PFSK-1 (cell line): ENCODE results near the gene MYNN. TPM values are rescaled to one million over a fixed set of nuclear protein-coding genes. Genes with fewer than 3 reads are reported as not detected.

ENCODE experiments used
- FOXP2 ChIP-seq: optimal IDR thresholded peaks from 2 replicates; pipeline ENCODE3; 2011; ENCODE audit warnings: borderline replicate concordance, control low read depth, inconsistent platforms; ENCODE audit not compliant: insufficient read depth; ENCODE audit errors: extremely low read length, extremely low read depth
- POLR2AphosphoS5 ChIP-seq: IDR thresholded peaks from 2 replicates; pipeline ENCODE4 v1.6.1; 2012; ENCODE audit warnings: low read depth, mild to moderate bottlenecking, control low read depth, low read length, moderate library complexity
- SIN3A ChIP-seq: IDR thresholded peaks from 2 replicates; pipeline ENCODE4 v1.6.1; 2012; ENCODE audit warnings: mild to moderate bottlenecking, low read length, moderate library complexity, borderline replicate concordance; ENCODE audit not compliant: insufficient read depth
- TAF1 ChIP-seq: IDR thresholded peaks from 2 replicates; pipeline ENCODE4 v1.6.1; 2012; ENCODE audit warnings: low read length, control low read depth, borderline replicate concordance; ENCODE audit not compliant: insufficient read depth
- polyA plus RNA-seq: library from polyadenylated mRNA; unstranded; fragments of >200 nt; gene quantifications from one replicate; pipeline ENCODE4 v1.2.1, GENCODE V29; 2012; ENCODE audit warnings: low read depth, missing spikeins; ENCODE audit not compliant: insufficient read length
- TF ChIP-seq, protein P1 (sequence below), 2 experiments: IDR thresholded peaks; 2 replicates each; pipeline versions ENCODE4 v1.6.1 to v1.8.0; 2011 to 2012; ENCODE audit warnings: low read depth in 2 of 2, low read length in 2 of 2, control low read depth in 1 of 2, inconsistent platforms in 1 of 2, mild to moderate bottlenecking in 1 of 2, moderate library complexity in 1 of 2; ENCODE audit not compliant: insufficient read depth in 1 of 2

MYNN gene
- polyA plus RNA-seq, result 5.5 TPM

- TF ChIP-seq TAF1 (peak; percentile 84; the same call in 1 of the 2 replicates), POLR2AphosphoS5 (peak; percentile 76), FOXP2 (no peak), SIN3A (no peak)
- TF ChIP-seq, protein P1, sequence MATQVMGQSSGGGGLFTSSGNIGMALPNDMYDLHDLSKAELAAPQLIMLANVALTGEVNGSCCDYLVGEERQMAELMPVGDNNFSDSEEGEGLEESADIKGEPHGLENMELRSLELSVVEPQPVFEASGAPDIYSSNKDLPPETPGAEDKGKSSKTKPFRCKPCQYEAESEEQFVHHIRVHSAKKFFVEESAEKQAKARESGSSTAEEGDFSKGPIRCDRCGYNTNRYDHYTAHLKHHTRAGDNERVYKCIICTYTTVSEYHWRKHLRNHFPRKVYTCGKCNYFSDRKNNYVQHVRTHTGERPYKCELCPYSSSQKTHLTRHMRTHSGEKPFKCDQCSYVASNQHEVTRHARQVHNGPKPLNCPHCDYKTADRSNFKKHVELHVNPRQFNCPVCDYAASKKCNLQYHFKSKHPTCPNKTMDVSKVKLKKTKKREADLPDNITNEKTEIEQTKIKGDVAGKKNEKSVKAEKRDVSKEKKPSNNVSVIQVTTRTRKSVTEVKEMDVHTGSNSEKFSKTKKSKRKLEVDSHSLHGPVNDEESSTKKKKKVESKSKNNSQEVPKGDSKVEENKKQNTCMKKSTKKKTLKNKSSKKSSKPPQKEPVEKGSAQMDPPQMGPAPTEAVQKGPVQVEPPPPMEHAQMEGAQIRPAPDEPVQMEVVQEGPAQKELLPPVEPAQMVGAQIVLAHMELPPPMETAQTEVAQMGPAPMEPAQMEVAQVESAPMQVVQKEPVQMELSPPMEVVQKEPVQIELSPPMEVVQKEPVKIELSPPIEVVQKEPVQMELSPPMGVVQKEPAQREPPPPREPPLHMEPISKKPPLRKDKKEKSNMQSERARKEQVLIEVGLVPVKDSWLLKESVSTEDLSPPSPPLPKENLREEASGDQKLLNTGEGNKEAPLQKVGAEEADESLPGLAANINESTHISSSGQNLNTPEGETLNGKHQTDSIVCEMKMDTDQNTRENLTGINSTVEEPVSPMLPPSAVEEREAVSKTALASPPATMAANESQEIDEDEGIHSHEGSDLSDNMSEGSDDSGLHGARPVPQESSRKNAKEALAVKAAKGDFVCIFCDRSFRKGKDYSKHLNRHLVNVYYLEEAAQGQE (IDR thresholded peaks at IDR 0.05; ENCODE audit: insufficient read depth in 1 of 2, low read depth in 2 of 2, low read length in 2 of 2), result no peak
Observed at GRCh38 chr3:169772897-169773816, at the start of gene MYNN. TSS of gene MYNN (plus strand) at chr3:169773396. CDS start at chr3:169774296, 900 bp downstream.

DNA sequence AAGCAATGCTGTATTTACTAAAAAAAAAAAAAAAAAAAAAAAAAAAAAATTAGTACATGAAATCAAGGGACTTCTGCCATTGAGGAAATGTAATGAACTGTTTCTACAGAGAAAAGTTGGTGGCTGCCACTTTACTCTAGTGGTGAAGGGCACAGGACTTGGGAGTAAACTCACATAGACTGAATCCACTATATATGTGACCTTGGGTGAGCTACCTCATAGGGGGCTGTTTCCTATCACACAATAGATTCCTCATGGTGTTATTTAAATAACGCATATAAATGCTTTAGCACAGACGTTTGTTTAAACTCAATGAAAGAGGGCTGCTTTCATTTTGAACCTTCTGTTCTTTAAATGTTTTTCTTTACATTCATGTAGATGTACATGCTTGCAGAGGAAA, 34.1 kb upstream of the MYNN start:
- TF ChIP-seq FOXP2 (no peak), TAF1 (no peak), SIN3A (no peak), POLR2AphosphoS5 (no peak)
- TF ChIP-seq, protein P1 (IDR thresholded peaks at IDR 0.05; ENCODE audit: insufficient read depth in 1 of 2, low read depth in 2 of 2, low read length in 2 of 2), result no peak

GRCh38 chr3:169744366-169745054, 28.7 kb upstream of the MYNN start:
- TF ChIP-seq SIN3A (no peak), FOXP2 (no peak)
- TF ChIP-seq, protein P1 (IDR thresholded peaks at IDR 0.05; ENCODE audit: insufficient read depth in 1 of 2, low read depth in 2 of 2, low read length in 2 of 2), result no peak

DNA sequence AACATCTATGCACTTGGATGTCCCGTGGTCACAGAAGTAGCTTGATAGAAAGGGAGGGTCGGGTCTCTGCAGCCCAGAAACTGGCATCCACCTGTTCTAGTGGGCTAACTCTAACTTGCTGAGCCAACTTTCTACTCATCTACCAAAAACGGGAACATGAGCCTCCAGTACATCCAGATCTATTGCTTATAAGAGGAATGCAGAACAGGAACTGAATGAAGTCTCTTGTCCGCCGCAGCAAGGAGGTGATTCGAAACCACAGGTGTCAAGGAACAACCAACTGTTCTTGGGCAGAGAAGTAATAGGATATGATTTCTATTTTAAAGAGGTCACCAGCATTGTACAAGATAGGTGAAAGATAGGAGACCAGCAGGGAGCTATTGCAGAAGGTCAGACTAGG, 26.3 kb upstream of the MYNN start:
- TF ChIP-seq SIN3A, result no peak
- no peak for TF ChIP-seq TAF1
- no peak for TF ChIP-seq POLR2AphosphoS5
- TF ChIP-seq, protein P1 (IDR thresholded peaks at IDR 0.05; ENCODE audit: insufficient read depth in 1 of 2, low read depth in 2 of 2, low read length in 2 of 2), result no peak
- TF ChIP-seq FOXP2, result no peak
